IPS-18c (cell line): ENCODE measurements around the gene GTF2H1.

Experiments
- H3K4me3 ChIP-seq: 2 replicates; pipeline ENCODE4 v1.7.0; 2013; ENCODE audit warnings: low read depth, mild to moderate bottlenecking, low read length, moderate library complexity; ENCODE audit not compliant: insufficient read depth
- H3K9me3 ChIP-seq: one replicate; pipeline ENCODE4 v1.6.1; 2013; ENCODE audit warnings: mild to moderate bottlenecking, low read length, moderate library complexity; ENCODE audit not compliant: control insufficient read depth, insufficient read depth

GTF2H1 gene

GRCh38 chr11:18321969-18322711 is at the start of gene GTF2H1, which contains the start of gene HPS5:
GTF2H1 (plus strand) TSS chr11:18322567; CDS start chr11:18333075, 10,508 bp downstream.
HPS5 (minus strand) TSS chr11:18322140; CDS start chr11:18317858, 4,282 bp downstream.
- H3K4me3 ChIP-seq, result peak within 1 kb of the TSS; percentile 97
- no peaks in the 10 kb centered on the region for H3K9me3 ChIP-seq

GRCh38 chr11:18277565-18278271 is 44.6 kb upstream of the GTF2H1 start:
- H3K9me3 ChIP-seq, result no peaks in the 10 kb centered on the region

DNA sequence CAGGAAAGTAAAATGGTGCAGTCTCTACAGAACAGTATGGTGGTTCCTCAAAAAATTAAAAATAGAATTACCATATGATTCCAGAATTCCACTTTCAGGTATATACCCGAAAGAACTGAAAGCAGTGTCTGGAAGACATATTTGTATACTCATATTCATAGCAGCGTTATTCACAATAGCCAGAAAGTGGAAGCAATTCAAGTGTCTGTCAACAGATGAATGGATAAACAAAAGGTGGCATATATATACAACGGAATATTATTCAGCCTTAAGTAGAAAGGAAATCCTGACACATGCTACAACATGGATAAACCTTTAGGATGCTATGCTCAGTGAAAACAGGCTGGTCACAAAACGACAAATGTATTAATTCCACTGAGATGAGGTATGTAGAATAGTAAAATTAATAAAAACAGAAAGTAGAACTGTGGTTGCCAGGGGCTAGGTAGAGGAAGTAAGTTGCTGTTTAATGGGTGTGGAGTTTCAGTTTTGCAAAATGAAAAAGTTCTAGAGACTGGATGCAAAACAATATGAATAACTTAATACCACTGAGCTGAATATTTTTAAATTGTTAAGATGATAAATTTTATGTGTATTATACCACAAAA is 41.8 kb upstream of the GTF2H1 start:
- H3K9me3 ChIP-seq, result no peaks in the 10 kb centered on the region
- no peak overlapping the region for H3K4me3 ChIP-seq

More at GRCh38 chr11:18277565-18278271, 44.6 kb upstream of the GTF2H1 start:
- H3K4me3 ChIP-seq, result no peak overlapping the region

DNA sequence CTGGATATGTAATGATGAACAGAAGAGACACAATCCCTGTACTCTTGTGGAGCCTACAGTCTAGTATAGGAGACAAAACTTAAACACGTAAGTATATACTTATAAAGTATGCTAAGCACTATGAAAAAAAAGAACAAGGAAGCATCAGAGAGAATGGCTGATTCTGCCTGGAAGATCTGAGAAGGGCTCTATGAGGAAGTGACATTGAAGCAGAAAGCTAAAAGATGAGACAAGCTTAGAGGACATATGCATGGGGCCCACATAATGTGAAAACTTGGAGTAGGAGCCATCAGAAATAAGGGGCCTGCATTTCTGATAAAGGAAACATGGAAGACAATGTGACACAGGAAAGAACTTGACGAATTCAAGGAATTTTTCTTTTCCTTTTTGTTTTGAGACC is 39.7 kb upstream of the GTF2H1 start:
- H3K4me3 ChIP-seq, result no peak overlapping the region

GRCh38 chr11:18285841-18286240 is 36.5 kb upstream of the GTF2H1 start:
- Histone ChIP-seq H3K4me3 (no peak overlapping the region), H3K9me3 (no peaks in the 10 kb centered on the region)

More for the DNA sequence above, 39.7 kb upstream of the GTF2H1 start:
- H3K9me3 ChIP-seq, result no peaks in the 10 kb centered on the region

GRCh38 chr11:18288911-18289310 is 33.5 kb upstream of the GTF2H1 start:
- Histone ChIP-seq H3K9me3 (no peaks in the 10 kb centered on the region), H3K4me3 (no peak overlapping the region)

- no peaks in the 10 kb centered on the region for H3K9me3 ChIP-seq
- H3K4me3 ChIP-seq, result no peak overlapping the region
Observed at GRCh38 chr11:18294862-18295261, 27.5 kb upstream of the GTF2H1 start.

DNA sequence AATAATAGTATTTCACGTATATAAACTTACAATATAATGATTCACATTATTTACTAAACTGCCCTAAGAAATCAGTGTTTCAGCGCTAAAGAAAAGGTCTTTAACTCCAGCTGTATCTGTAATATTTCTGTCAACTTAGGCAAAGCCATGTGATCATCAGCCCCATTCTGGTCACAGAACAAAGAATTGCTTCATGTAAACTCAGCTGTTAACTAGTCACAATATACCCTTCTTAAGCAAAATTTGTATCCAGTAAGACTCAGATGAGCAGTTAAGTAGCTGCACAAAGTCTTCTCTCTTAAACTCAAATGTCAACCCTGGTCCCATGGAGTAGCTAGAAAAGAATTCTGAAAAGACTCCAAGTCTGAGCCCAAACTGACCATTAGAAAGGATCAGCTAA is 27.1 kb upstream of the GTF2H1 start:
- Histone ChIP-seq H3K9me3 (no peaks in the 10 kb centered on the region), H3K4me3 (no peak overlapping the region)

DNA sequence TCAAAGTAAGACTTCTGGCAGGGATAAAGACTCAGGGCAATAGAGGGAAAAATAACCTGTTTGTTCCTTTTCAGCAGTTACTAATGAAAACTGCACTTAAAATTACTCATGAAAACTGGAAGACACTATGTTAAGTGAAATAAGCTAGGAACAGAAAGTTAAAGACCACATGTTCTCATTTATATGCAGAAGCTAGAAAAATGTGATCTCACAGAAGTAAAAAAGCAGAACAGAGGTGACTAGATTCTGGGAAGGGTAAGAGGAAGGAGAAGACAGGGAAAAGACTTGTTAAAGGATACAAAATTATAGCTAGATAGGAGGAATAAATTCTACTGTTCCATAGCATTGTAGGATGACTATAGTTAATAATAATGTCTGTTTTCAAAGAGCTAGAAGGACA is 22.6 kb upstream of the GTF2H1 start:
- no peak overlapping the region for H3K4me3 ChIP-seq

GRCh38 chr11:18304745-18305144 is 17.6 kb upstream of the GTF2H1 start:
- H3K4me3 ChIP-seq, result no peak overlapping the region
- H3K9me3 ChIP-seq, result no peaks in the 10 kb centered on the region

More for the DNA sequence above, 22.6 kb upstream of the GTF2H1 start:
- no peaks in the 10 kb centered on the region for H3K9me3 ChIP-seq

DNA sequence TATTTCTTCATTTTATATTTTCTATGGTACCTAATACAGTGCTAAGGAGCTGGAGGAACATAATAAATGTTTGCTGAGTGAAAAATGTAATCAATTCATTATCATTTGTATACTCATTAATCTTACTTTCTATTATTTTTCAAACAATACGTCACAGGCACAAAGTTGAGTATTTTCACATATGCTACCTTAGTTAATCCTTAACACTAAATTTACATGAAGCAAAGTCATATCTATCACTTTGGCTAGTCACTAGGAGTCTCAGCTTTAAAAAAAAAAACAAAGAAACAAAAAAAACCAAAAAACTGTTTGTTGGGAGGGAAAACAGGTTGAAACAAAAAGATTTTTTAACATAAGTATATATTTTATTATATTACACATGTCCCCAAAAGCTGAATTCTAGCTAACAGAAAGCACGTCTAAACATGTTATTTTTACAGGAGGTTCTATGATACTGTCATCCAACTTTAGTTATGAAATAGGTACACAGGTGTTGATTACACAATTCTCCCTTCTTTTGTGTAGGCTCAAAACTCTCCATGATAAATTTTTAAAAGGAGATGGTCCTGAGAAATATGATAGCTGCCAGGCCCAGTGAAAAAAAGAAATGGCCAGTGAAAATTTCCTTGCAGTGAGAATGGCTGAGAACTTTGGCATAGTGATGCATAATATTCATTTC is 14.8 kb upstream of the GTF2H1 start:
- H3K9me3 ChIP-seq, result no peaks in the 10 kb centered on the region
- no peak overlapping the region for H3K4me3 ChIP-seq

DNA sequence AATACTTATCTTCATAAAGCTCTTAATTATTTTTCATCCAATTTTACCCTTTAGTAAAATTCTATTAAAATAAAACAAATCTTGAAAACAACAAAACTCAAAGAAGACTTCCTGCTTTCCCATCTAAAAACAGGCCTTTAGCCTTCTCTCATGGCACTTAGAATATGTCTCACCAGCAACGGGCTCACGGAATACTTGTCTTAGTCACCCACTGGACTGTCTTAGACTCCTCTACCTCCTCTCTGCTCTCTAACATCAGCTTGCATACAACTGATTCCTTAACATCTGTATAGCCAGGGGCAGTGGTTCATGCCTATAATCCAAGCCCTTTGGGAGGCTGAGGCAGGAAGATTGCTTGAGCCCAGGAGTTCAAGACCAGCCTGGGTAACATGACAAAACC is 14.1 kb upstream of the GTF2H1 start:
- no peaks in the 10 kb centered on the region for H3K9me3 ChIP-seq
- H3K4me3 ChIP-seq, result no peak overlapping the region

GRCh38 chr11:18309691-18310090 is 12.7 kb upstream of the GTF2H1 start:
- Histone ChIP-seq H3K9me3 (no peaks in the 10 kb centered on the region), H3K4me3 (no peak overlapping the region)

- no peaks in the 10 kb centered on the region for H3K9me3 ChIP-seq
- no peak overlapping the region for H3K4me3 ChIP-seq
Observed at GRCh38 chr11:18310800-18311340, 11.5 kb upstream of the GTF2H1 start.

DNA sequence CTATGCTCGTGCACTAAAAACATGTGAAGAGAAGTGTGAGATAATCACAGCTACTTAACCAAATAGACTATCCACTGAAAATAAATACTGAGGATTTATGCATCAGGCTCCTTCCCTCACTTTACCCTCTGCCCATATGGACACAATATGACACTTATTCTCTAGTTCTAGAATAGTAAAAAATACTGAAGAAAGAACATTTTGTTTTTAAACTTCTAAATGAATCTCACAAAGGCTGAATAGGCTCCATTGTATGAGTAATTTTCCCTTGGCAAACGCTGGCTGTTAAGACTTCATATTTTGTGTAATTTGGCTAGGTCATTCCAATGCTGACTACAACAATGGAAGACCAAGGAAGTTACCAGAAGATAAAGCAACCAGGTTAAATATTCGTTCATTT is 10.4 kb upstream of the GTF2H1 start:
- Histone ChIP-seq H3K9me3 (no peaks in the 10 kb centered on the region), H3K4me3 (no peak overlapping the region)

- no peaks in the 10 kb centered on the region for H3K9me3 ChIP-seq
- no peak overlapping the region for H3K4me3 ChIP-seq
Observed at GRCh38 chr11:18312663-18313420, 9.5 kb upstream of the GTF2H1 start.
